SHP77 treated with DMSO at 0.1 percent for 48 hours (cell line): ENCODE measurements around the gene ENPP3.
A peak's percentile ranks its signal among the peaks of the same experiment; 100 is the strongest.

ENCODE experiments used
- DNase-seq: peaks from one replicate; lab custom pipeline; 2025; lab: John Stamatoyannopoulos, UW

The ENPP3 gene

GRCh38 chr6:131642987-131643611 is 6.0 kb downstream of the ENPP3 start:
- DNase-seq: no peak

DNA sequence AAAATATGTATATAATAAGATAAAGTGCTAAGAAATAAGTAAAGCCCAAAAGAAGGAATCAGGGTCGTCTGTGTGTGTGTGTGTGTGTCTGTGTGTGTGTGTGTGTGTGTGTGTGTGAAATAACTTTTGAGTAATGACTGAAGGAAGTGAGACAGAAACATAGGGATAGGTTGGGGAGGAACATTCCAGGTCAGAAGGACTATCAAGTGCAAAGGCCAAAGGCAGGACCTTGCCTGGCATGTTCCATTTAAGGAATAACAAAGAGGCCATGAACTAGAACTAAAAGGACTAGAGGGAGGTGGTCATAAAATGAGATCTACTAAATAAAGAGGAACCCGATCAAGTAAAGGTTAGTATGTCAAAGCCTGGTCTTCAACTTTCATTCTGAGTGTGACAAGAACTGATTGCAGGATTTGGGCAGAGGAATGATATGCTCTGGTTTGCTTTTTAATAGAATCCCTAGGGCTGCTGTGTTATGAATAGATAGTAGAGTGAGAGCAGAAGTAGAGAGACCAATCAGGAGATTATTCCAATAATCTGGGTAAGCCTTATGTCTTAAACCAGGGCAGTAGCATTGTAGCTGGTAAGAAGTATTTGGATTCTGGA is 6.9 kb downstream of the ENPP3 start:
- DNase-seq: no peak

- no peak for DNase-seq
Observed at GRCh38 chr6:131644921-131645320, 7.8 kb downstream of the ENPP3 start.

- no peak for DNase-seq
Observed at GRCh38 chr6:131645846-131646245, 8.7 kb downstream of the ENPP3 start.

- DNase-seq: no peak
Observed at GRCh38 chr6:131646249-131646670, 9.2 kb downstream of the ENPP3 start.

DNA sequence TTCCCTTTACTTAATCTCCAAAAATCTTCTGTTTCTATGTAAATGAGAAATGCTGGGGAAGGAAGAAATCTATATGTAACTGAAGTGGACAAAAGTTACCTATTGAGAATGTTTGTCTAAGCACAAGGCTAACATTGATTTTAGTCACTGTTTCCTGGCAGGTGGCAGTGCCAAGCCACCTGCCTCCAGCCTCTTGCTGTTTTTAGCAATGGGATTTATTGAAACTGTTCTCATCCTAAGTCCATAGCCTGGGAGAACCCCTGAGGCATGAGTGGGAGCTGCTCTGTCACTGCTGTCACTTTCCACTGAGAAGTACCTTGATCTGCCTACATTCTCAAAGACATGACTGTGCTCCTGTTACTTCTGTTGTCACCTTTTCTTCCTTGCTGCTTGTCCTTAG is 14.7 kb downstream of the ENPP3 start:
- peak; percentile 68 for DNase-seq

DNA sequence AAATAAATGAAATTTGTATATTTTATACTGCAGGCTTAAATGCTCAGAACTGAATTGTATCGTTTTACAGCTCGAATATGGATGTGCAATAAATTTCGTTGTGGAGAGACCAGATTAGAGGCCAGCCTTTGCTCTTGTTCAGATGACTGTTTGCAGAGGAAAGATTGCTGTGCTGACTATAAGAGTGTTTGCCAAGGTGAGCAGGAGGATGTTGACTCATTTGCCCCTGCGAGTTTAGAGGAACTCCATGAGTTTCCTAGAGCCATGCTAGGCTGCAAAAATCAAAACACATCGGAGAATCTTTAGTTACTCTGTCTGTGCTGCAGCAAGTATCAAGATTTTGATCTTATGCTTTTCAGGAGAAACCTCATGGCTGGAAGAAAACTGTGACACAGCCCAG is 15.4 kb downstream of the ENPP3 start:
- DNase-seq: peak; percentile 21

- no peak for DNase-seq
Observed at GRCh38 chr6:131654326-131654725, 17.2 kb downstream of the ENPP3 start.

DNA sequence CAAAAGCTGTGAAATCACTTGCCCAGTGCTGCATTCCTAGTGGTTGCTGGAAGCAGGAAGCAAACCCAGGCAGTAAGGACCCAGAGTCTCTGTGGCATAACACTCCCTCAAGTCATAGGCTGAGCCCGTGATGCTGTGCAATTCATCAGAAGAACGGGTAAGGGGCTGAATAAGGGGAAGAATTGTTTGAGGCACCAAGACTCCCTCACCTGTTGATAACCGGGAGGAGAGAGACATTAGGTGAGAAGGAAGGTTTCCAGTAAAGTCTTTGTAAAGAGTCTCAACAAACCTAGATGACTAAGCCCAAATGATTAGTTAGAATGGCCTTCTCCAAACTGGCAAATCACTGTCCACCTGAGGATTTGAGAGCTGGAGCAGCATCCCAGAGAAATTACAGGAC is 18.3 kb downstream of the ENPP3 start:
- DNase-seq: no peak

GRCh38 chr6:131655951-131656350 is 18.8 kb downstream of the ENPP3 start:
- no peak for DNase-seq

- DNase-seq: no peak
Observed at GRCh38 chr6:131656667-131657066, 19.6 kb downstream of the ENPP3 start.

- DNase-seq: no peak
Observed at GRCh38 chr6:131657222-131657621, 20.1 kb downstream of the ENPP3 start.

GRCh38 chr6:131657630-131658111 is 20.6 kb downstream of the ENPP3 start:
- DNase-seq: no peak

GRCh38 chr6:131658287-131658686 is 21.2 kb downstream of the ENPP3 start:
- DNase-seq: no peak

GRCh38 chr6:131660195-131660594 is 23.1 kb downstream of the ENPP3 start:
- DNase-seq: no peak

- no peak for DNase-seq
Observed at GRCh38 chr6:131663578-131664165, 26.6 kb downstream of the ENPP3 start.

DNA sequence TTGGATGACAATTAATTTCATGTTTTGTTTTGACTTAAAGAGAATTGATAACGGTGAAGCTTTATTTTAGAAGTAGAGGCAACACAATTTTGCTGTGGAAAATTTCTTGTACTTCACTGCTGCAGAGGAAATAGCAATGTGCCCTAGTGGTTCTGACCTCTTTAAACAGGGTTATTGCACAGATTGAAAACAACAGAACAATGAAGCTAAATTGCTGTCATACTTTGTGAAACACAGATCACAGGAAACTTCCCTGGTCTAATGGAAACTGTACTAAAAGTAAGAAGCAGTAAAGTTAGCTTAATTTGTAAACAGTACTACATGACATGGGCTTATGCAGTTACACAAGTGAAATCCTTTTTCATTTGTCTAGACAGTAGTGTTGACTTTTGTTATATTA is 32.8 kb downstream of the ENPP3 start:
- DNase-seq: no peak

DNA sequence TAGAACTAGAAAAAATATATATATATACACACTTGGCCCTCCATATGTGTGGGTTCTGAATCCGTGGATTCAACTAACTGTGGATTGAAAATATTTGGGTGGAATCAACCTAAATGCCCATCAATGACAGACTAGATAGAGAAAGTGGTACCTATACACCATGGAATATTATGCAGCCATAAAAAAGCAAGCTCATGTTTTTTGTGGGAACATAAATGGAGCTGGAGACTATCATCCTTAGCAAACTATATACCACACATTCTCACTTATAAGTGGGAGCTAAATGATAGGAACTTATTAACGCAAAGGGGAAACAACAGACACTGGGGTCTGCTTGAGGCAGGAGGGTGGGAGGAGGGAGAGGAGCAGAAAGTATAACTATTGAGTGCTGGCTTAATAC is 36.1 kb downstream of the ENPP3 start:
- DNase-seq: no peak

DNA sequence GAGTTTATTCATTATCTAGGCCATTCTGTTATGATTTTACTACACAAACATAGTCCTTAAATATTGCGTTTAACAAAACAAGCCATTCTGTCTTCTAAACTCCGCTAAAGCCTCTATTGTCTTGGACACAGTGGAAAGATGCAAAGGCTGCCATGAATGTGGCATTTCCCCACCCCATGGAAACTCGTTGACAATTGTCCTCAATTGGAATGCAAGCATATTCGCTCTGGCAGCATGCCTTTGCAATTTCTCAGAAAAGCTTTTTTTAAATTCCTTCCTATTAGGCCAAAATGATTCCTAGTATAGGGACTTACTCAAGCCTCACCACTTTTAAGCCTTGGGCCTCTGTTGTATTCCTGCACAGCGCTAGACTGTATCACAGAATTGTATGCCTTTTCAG is 41.3 kb downstream of the ENPP3 start:
- no peak for DNase-seq

DNA sequence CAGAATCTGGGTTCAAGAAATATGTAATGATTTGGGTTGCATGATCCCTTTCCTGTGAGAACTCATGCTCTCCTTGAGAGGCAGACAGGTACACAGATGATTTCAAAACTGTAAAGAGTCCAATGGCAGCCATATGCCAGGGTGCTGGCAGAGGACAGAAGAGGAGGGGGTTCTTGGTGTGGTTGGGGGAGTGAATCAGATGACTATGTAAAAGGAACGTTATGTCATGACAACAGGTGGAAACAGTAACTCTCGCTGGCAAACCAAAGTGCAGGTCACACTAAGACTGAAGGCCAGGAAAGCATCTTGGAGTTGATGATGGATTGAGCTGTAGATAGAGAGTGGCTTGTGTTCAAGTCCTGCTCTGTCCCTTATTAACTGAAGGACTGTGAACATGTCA is 43.8 kb downstream of the ENPP3 start:
- DNase-seq: no peak

DNA sequence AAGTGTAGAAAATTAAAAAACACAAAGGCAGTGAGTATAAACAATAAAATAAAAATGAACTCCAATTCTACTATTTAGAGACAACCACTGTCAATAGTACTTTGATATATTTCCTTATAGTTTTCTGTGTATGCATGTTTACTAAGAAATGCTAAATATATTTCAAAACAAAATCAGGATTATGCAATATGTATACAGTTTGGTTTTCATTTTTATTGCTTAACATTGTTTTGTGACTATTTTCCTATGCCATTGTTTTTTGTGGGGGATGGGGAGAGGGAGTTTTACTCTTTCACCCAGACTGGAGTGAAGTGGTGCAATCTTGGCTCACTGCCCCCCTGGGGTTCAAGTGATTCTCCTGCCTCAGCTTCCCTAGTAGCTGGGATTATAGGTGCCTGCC is 44.5 kb downstream of the ENPP3 start:
- DNase-seq: no peak

DNA sequence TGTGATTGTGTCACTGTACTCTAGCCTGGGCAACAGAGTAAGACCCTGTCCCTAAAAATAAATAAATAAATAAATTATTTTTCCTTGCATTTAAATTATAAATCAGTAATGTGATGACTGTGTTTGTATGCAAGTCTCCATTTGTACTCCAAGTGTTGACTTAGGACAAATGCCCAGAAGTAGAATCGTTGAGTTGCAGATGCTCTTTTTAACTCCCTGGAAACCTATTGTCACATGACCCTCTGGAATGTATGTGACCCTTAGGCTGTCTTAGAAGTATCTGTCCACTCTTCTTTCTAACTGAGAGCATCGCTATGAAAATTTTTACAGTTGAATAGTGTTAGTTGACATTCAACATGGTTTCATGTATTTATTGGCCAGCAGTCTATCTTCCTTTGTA is 45.3 kb downstream of the ENPP3 start:
- DNase-seq: peak; percentile 6

GRCh38 chr6:131683479-131683878 is 46.4 kb downstream of the ENPP3 start:
- no peak for DNase-seq
